A549 (cell line): ENCODE measurements around the gene PDZD2.

ENCODE experiments used
- EP300 ChIP-seq, 2 experiments: fragments of >200 bp; sonication (Bioruptor Twin); formaldehyde crosslinking; IDR thresholded peaks; 2 replicates in 1 of 2; 3 replicates in 1 of 2; pipeline ENCODE4 v1.6.1; 2016 to 2017
- HEYL ChIP-seq: fragments of 250-450 bp; sonication (Bioruptor Pico); IDR thresholded peaks from 2 replicates; pipeline ENCODE4 v1.8.0; 2021; ENCODE audit warnings: mild to moderate bottlenecking, moderate library complexity
- JUN ChIP-seq, 2 experiments: fragments of >200 bp; sonication (Bioruptor Twin); formaldehyde crosslinking; IDR thresholded peaks; 2 replicates in 1 of 2; 3 replicates in 1 of 2; pipeline ENCODE4 v1.6.1; 2016 to 2017
- RAD21 ChIP-seq, 2 experiments: fragments of >200 bp in 1 of 2; sonication (Bioruptor Twin) in 1 of 2; formaldehyde crosslinking in 1 of 2; IDR thresholded peaks in 1 of 2; conservative IDR thresholded peaks in 1 of 2; 2 replicates in 1 of 2; 3 replicates in 1 of 2; pipeline ENCODE4 v1.6.1; 2012 to 2018; ENCODE audit warnings: inconsistent platforms in 1 of 2
- TF ChIP-seq, protein P1 (sequence below): fragments of >200 bp; sonication (Bioruptor Twin); formaldehyde crosslinking; IDR thresholded peaks from 3 replicates; pipeline ENCODE4 v1.5.1; 2016

DNA sequence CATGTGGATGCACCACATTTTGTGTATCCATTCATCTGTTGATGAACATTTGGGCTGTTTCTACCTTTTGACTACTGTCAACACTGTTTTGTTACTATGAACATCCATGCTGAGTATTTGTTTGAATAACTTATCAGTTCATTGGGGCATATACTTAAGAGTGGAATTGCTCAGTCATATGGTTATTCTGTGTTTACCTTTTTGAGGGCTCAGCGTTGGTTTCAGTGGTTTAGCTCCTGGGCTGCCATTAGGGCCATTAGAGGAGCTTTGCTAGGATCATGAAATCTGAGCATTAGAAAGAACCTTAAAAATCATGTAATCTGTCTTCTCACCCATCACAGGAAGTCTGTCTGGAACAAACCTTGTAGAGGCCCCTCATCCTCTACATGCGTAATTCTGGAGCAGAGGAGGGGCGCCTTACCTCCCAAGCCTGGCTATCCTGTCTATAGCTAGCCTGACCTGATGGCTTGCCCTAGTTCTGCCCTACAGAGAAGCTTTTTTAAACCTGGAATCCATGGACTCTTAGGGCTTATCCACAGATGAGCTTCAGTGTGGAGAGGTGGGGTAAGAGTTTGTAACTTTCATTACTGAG is 92.9 kb downstream of the PDZD2 start:
- TF ChIP-seq, protein P1, sequence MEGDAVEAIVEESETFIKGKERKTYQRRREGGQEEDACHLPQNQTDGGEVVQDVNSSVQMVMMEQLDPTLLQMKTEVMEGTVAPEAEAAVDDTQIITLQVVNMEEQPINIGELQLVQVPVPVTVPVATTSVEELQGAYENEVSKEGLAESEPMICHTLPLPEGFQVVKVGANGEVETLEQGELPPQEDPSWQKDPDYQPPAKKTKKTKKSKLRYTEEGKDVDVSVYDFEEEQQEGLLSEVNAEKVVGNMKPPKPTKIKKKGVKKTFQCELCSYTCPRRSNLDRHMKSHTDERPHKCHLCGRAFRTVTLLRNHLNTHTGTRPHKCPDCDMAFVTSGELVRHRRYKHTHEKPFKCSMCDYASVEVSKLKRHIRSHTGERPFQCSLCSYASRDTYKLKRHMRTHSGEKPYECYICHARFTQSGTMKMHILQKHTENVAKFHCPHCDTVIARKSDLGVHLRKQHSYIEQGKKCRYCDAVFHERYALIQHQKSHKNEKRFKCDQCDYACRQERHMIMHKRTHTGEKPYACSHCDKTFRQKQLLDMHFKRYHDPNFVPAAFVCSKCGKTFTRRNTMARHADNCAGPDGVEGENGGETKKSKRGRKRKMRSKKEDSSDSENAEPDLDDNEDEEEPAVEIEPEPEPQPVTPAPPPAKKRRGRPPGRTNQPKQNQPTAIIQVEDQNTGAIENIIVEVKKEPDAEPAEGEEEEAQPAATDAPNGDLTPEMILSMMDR, result no peak
- TF ChIP-seq JUN (IDR thresholded peaks at IDR 0.05), result no peak
- no peak for TF ChIP-seq EP300 (IDR thresholded peaks at IDR 0.05)
- TF ChIP-seq RAD21 (conservative IDR thresholded peaks at IDR 0.05 in 1 of 2, IDR thresholded peaks at IDR 0.05 in 1 of 2), result no peak
- no peak for TF ChIP-seq HEYL (CRISPR knock-in tag)
